Tibial nerve (tissue), 4 donors: ENCODE measurements around the gene MED12L. TPM values are rescaled to one million over a fixed set of nuclear protein-coding genes. Genes with fewer than 3 reads are reported as not detected.

Source experiments
- DNase-seq, 2 donors: peaks; one replicate each; pipeline ENCODE4 v3.0.0-alpha.2; 2019; ENCODE audit warnings: low spot score in 2 of 2
- H3K27ac ChIP-seq, 4 donors: fragments of 200-600 bp; sonication (generic) in 3 of 4; one replicate each; pipeline ENCODE4 v1.5.1; 2017 to 2019; ENCODE audit warnings: mild to moderate bottlenecking in 1 of 4
- H3K27me3 ChIP-seq, 2 donors: fragments of 200-600 bp; sonication (generic) in 1 of 2; one replicate each; pipeline versions ENCODE4 v1.5.1 to v1.6.0; 2017 to 2019
- H3K36me3 ChIP-seq, 3 donors: fragments of 200-600 bp; sonication (generic); one replicate each; pipeline ENCODE4 v1.5.1; 2018 to 2019
- H3K4me1 ChIP-seq, 4 donors: fragments of 200-600 bp; sonication (generic) in 3 of 4; one replicate each; pipeline ENCODE4 v1.5.1; 2017 to 2019
- H3K4me3 ChIP-seq, 4 donors: fragments of 200-600 bp; sonication (generic) in 3 of 4; one replicate each; pipeline ENCODE4 v1.5.1; 2017 to 2019; ENCODE audit warnings: mild to moderate bottlenecking in 1 of 4, moderate library complexity in 1 of 4
- H3K9me3 ChIP-seq, 4 donors: fragments of 200-600 bp; sonication (generic) in 3 of 4; one replicate each; pipeline ENCODE4 v1.5.1; 2017 to 2019
- EP300 ChIP-seq, 2 donors: sonication (generic); formaldehyde crosslinking; IDR thresholded peaks; one replicate each; pipeline ENCODE4 v1.6.1; 2017; ENCODE audit warnings: antibody characterized with exemption in 2 of 2, mild to moderate bottlenecking in 1 of 2
- POLR2A ChIP-seq, 2 donors: fragments of 450-650 bp; IDR thresholded peaks; one replicate each; pipeline ENCODE4 v1.6.1; 2017; ENCODE audit warnings: antibody characterized with exemption in 2 of 2, mild to moderate bottlenecking in 2 of 2, moderate library complexity in 2 of 2
- WGBS, 2 donors: methylation state at CpG; one replicate each; pipeline ENCODE4 v1.1.5; 2018; 5-methylcytosine and 5-hydroxymethylcytosine counted together
- total RNA-seq, 4 donors: library from RNA; depleted of rRNA; stranded (reverse); fragments of >200 nt; gene quantifications; one replicate each; pipeline ENCODE4 v1.1.0, GENCODE V29; 2016
- TF ChIP-seq, protein P1 (sequence below), 5 experiments: fragments of 200-600 bp in 3 of 5; fragments of 450-650 bp in 2 of 5; sonication (generic) in 3 of 5; IDR thresholded peaks; one replicate each; pipeline ENCODE4 v1.5.1; 2016 to 2019; ENCODE audit warnings: antibody characterized with exemption in 5 of 5, mild to moderate bottlenecking in 3 of 5, moderate library complexity in 2 of 5

The MED12L gene
- total RNA-seq, 4 donors from 2014 or later: 1.2 to 5.9 (median 2.4) TPM

DNA sequence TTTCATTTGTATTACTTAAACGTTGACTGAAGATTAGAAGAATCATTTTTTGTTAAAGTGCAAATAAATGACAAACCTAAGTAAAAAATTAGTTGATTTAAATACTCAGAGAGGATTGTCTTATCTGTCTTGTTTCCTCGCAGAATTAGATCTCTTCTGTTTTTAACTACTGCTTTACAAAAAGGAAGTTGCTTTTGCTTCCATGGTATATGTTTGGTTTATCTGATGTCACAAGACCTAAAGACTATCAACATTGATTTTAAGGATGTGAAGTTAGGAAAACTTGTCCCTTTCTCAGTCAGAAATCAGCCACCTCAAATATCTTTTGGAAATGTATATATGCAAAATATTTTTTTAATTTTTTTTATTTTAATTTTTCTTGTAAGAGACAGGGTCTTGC is 88.9 kb downstream of the MED12L start:
- TF ChIP-seq EP300 (IDR thresholded peaks at IDR 0.05): no peak
- TF ChIP-seq POLR2A (IDR thresholded peaks at IDR 0.05): no peak
- TF ChIP-seq, protein P1, sequence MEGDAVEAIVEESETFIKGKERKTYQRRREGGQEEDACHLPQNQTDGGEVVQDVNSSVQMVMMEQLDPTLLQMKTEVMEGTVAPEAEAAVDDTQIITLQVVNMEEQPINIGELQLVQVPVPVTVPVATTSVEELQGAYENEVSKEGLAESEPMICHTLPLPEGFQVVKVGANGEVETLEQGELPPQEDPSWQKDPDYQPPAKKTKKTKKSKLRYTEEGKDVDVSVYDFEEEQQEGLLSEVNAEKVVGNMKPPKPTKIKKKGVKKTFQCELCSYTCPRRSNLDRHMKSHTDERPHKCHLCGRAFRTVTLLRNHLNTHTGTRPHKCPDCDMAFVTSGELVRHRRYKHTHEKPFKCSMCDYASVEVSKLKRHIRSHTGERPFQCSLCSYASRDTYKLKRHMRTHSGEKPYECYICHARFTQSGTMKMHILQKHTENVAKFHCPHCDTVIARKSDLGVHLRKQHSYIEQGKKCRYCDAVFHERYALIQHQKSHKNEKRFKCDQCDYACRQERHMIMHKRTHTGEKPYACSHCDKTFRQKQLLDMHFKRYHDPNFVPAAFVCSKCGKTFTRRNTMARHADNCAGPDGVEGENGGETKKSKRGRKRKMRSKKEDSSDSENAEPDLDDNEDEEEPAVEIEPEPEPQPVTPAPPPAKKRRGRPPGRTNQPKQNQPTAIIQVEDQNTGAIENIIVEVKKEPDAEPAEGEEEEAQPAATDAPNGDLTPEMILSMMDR (IDR thresholded peaks at IDR 0.05): no peak
- no peak for DNase-seq
- Histone ChIP-seq H3K4me1 (peaks cover 0 to 16% (median 14%) of the 10 kb centered on the region in 4 donors), H3K4me3 (no peak overlapping the region), H3K27ac (no peak overlapping the region), H3K9me3 (no peaks in the 10 kb centered on the region), H3K36me3 (no peaks in the 10 kb centered on the region), H3K27me3 (no peaks in the 10 kb centered on the region)
- 65 to 69% methylated on average over 2 of the region's 2 CpGs for WGBS, 2 donors

DNA sequence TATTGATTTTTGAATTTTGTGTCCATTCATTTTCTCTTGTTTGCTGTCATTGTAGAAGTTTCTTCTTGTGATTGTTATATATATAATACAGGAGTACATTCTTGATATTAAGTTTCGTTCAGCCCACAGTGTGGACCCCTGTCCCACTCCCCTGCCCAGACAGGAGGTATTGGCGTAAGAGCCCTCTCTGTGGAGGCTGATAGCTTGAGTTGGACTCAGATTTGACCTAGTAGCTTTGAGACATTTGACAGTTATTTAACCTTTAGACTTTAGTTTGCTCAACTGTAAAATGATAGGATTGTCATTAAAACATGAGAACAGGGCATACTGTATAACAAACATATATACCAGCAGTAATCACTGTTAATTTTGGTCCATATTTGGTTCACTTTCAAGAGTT is 90.5 kb downstream of the MED12L start:
- Histone ChIP-seq H3K4me3 (no peak overlapping the region), H3K36me3 (no peaks in the 10 kb centered on the region), H3K9me3 (no peaks in the 10 kb centered on the region), H3K27ac (no peak overlapping the region), H3K27me3 (no peaks in the 10 kb centered on the region), H3K4me1 (peaks cover 0 to 8% (median 5%) of the 10 kb centered on the region in 4 donors)
- WGBS, 2 donors: 56 to 89% methylated on average over 2 of the region's 2 CpGs
- no peak for DNase-seq
- TF ChIP-seq POLR2A (IDR thresholded peaks at IDR 0.05) (no peak), EP300 (IDR thresholded peaks at IDR 0.05) (no peak)
- TF ChIP-seq, protein P1 (IDR thresholded peaks at IDR 0.05): no peak

DNA sequence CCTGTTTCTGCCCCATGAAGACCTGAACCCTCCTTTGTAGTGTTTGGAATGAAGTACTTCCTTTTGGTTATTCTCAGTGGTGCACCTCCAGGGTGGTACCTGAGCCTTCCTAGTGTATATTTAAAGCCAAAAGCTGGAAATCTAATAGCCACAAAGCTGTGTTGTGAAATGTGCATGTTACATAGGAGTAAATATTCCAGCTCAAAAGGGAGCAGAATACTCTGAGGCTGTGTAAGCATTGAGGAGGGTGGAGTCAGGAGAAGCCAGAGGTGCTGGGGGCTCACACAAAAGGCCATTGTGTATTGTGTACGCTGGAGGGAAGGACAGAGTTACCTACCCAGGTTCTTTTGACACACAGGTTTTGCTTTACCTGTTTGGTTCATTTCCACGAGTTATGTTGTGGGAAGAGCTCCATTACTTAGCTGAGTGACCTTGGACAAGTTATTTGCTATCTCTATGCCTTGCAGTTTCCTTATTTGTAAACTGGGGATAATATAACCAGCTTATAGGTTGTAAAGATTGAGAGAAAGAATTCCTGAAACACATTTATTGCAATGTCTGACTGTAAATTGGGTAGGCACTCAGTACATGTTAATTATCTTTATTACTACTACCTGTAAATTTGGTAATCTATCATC is 92.9 kb downstream of the MED12L start:
- H3K27me3 ChIP-seq: no peaks in the 10 kb centered on the region
- TF ChIP-seq, protein P1 (IDR thresholded peaks at IDR 0.05): no peak
- TF ChIP-seq EP300 (IDR thresholded peaks at IDR 0.05) (no peak), POLR2A (IDR thresholded peaks at IDR 0.05) (no peak)
- no peak for DNase-seq
- no peak overlapping the region for H3K27ac ChIP-seq
- no peak overlapping the region for H3K4me3 ChIP-seq
- no peaks in the 10 kb centered on the region for H3K9me3 ChIP-seq
- no peaks in the 10 kb centered on the region for H3K36me3 ChIP-seq
- peaks cover 0 to 7% (median 0%) of the 10 kb centered on the region in 4 donors for H3K4me1 ChIP-seq
- WGBS, 2 donors: 83 to 88% methylated on average over 2 of the region's 2 CpGs

DNA sequence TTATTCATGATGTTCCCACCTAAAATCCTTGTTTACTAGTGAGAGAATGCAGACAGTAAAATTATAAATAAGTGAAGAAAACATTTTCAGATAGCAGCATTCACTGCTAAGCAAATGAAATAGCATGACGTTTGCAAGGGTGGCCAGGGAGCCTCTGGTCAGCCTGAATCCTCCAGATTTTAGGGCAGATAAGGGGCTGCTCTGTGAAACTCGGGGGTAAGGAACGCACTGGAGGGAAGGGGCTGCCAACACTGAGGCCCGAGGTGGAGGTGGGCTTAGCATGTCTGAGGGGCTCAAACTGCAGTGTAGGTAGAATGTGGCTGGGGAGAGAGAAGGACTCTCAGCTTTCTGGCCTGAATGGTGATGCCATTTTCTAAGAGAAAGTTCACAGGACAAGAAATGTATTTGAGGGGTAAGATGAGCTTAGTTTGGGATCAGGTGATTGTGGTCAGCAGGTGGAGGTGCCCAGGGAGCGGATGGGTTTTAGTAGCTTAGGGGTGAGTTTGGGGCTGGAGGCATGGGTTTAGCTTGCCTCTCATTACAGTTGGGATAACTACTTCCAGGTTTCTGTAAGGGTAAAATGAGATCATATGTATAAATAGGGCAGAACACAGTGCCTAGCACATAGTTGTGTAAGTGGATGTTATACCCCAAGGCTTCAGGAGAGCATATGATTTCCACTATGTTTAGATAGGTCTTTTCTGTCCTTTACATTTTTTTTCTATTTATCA is 97.0 kb downstream of the MED12L start:
- H3K4me3 ChIP-seq: no peak overlapping the region
- H3K36me3 ChIP-seq: no peaks in the 10 kb centered on the region
- H3K27me3 ChIP-seq: no peaks in the 10 kb centered on the region
- 54 to 61% methylated on average over 5 of the region's 5 CpGs for WGBS, 2 donors
- peaks cover 0 to 7% (median 0%) of the 10 kb centered on the region in 4 donors for H3K4me1 ChIP-seq
- H3K27ac ChIP-seq: peak overlapping the region in 1 of 4 donors; percentile 7
- H3K9me3 ChIP-seq: no peaks in the 10 kb centered on the region
- no peak for DNase-seq
- no peak for TF ChIP-seq POLR2A (IDR thresholded peaks at IDR 0.05)
- TF ChIP-seq EP300 (IDR thresholded peaks at IDR 0.05): no peak
- TF ChIP-seq, protein P1 (IDR thresholded peaks at IDR 0.05): no peak

DNA sequence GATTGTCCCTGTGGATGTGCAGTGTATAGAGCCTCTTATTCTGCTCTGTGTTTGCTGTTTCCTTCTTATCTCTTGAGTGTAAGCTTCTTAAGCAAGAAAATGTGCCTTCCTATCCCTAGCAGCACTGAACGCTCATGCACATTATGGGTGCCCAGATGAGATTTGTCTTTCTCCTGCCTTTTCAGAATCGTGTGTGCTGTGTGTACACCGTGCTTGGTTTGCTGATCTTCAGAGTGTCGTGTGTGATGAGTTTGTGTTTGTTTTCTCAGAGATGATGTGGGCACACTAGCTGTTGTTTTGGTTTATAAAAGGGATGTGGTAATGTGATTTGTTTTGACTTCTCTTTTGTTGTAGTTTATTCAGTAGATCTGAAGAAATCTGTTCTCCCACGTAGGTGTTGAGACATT is 97.8 kb downstream of the MED12L start:
- Histone ChIP-seq H3K4me3 (no peak overlapping the region), H3K9me3 (no peaks in the 10 kb centered on the region), H3K27me3 (no peaks in the 10 kb centered on the region), H3K4me1 (peaks cover 0 to 7% (median 0%) of the 10 kb centered on the region in 4 donors), H3K36me3 (no peaks in the 10 kb centered on the region), H3K27ac (peak overlapping the region in 1 of 4 donors; percentile 7)
- 63 to 74% methylated on average over 5 of the region's 5 CpGs for WGBS, 2 donors
- DNase-seq: no peak
- TF ChIP-seq POLR2A (IDR thresholded peaks at IDR 0.05) (no peak), EP300 (IDR thresholded peaks at IDR 0.05) (no peak)
- TF ChIP-seq, protein P1 (IDR thresholded peaks at IDR 0.05): no peak
